Skin epidermis (tissue), 12 donors: ENCODE data around the gene TBCC.
A peak's percentile ranks its signal among the peaks of the same experiment; 100 is the strongest.
"Not testable (repeated sequence)": the region's sequence is repeated elsewhere in the genome, so short reads cannot be mapped to it uniquely, and the experiment has no call there.

Experiments used
- H3K27ac ChIP-seq, 21 experiments: fragments of 200-600 bp; sonication (generic) in 11 of 21; one replicate each; pipeline ENCODE4 v1.5.0; 2020; ENCODE audit warnings: mild to moderate bottlenecking in 3 of 21, inconsistent platforms in 2 of 21, moderate library complexity in 2 of 21
- H3K4me3 ChIP-seq, 7 experiments: fragments of 200-600 bp; sonication (generic) in 2 of 7; one replicate each; pipeline ENCODE4 v1.5.0; 2020; ENCODE audit warnings: inconsistent platforms in 2 of 7, mild to moderate bottlenecking in 2 of 7, moderate library complexity in 1 of 7

TBCC gene

DNA sequence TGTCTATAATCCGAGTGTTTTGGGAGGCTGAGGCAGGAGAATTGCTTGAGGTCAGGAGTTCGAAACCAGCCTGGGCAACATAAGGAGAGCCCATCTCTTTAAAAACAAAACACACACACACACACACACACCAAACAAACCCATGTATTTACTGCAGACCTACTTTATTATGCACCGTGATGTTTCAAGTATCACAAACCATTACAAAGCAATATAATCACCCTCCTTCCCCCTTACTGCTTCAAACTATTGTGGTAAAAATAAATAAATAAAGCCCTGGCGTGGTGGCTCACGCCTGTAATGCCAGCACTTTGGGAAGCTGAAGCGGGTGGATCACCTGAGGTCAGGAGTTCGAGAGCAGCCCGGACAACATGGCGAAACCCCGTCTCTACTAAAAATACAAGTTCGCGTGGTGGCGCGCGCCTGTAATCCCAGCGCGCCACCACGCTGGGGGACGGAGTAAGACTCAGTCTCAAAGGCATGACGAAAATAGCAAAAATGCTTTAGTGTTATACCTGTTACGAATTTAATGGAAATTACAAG lies 1.5 kb downstream of the TBCC start:
- peak overlapping the region in 3 of 21 experiments; percentile 37 to 98 (median 93) for H3K27ac ChIP-seq
- H3K4me3 ChIP-seq: peak overlapping the region; percentile 72 to 100 (median 96)

DNA sequence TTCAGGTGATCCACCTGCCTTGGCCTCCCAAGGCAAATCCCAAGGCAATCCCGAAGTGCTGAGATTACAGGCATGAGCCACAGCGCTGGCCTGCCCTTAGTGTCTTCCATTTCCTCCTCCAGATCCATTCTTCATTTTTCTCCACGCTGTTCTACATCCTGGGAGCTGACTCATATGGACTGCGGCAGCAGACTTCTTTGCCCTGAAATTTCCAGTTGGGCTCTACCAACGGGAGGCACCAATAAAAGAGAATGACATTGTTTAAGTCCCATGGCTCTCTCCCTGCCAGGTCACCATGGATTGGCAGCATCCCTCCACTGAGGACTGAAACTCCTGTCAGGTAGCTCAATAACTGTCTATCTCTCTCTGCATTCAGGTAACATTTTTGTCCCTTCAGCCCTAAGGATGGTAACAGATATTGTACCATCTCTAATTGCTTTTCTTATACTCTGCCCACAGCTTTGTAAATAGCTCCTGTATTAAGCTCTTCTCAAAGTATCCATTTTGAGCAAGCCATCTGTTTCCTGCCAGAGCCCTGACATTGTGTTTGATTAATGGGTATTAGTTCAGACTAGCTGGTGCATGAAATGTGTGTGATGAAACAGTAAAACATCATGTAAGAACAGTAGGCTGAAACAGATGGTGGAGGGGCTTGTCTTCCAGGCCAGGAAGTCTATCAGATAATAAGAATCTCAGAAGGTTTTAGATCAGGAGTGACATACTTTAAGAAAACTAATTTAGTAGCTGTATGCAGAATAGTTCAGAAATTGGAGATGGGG lies 3.6 kb downstream of the TBCC start:
- Histone ChIP-seq H3K27ac (peak overlapping the region in 7 of 21 experiments; percentile 8 to 53 (median 20)), H3K4me3 (no peak overlapping the region)

DNA sequence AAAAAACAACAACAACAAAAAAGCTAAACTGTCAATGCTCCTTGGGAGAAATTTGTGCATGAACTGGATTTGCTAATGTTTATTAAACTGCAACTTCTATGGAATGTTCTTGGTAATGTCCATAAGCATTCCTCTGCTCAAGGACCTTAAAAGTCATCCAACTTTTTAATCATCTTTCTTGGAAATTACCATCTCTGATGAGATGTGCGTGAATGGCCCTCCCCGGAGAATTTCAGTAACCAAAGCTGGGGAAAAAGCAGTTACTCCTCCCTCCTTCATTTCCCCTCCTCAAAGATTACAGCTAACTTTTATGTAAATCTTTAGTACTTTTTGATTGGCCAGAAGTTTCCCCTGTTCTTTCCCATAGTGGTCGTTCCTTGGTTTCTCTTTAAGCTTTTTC lies 5.2 kb downstream of the TBCC start:
- H3K4me3 ChIP-seq: no peak overlapping the region
- peak overlapping the region in 1 of 21 experiments; percentile 9 for H3K27ac ChIP-seq

DNA sequence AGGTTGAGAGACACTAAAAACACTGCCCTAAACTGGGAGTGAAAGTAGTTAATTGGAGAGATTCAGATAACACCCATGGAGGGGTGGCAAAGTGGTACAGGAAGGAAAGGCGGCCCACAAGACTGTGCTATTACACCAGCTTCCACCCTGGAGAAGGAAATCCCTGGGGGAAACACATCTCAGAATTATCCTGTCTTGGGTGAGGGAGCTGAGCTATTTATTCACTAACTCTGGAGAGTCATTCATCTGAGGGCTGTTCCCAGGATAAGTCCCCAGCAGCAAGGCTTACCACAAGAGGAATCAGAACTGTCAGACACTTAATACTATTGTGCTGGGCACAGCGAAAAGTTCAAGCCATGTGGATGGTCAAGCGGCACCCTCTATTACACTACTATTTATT lies 9.9 kb downstream of the TBCC start:
- Histone ChIP-seq H3K4me3 (no peak overlapping the region), H3K27ac (no peak overlapping the region)

DNA sequence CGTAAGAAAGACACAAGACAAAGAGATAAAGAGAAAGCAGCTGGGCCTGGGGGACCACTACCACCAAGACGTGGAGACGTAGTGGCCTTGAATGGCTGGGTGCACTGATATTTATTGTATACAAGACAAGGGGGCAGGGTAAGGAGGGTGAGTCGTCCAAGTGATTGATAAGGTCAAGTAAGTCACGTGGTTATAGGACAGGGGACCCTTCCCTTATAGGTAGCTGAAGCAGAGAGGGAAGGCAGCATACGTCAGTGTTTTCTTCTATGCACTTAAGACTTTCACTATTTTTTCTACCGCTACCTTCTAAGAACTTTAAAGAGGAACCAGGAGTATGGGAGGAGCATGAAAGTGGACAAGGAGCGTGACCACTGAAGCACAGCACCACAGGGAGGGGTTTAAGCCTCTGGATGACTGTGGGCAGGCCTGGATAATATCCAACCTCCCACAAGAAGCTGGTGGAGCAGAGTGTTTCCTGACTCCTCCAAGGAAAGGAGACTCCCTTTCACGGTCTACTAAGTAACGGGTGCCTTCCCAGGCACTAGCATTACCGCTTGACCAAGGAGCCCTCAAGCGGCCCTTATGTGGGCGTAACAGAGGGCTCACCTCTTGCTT lies 11.9 kb downstream of the TBCC start:
- not testable (repeated sequence) for H3K27ac ChIP-seq, H3K4me3 ChIP-seq

DNA sequence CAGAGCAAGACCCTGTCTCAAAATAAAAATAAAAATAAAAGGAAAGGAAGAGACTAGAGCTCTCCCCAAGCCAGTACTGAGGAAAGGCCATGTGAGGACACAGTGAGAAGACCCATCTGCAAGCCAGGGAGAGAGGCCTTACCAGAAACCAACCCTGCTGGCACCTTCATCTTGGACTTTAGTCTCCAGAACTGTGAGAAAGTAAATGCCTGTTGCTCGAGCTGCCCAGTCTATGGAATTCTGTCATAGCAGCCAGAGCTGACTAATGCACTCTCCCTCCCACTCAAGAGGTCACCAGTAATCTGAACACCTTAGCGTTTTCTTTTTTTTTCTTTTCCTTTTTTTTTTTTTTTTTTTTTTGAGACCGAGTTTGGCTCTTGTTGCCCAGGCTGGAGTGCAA lies 16.2 kb downstream of the TBCC start:
- no peak overlapping the region for H3K4me3 ChIP-seq
- no peak overlapping the region for H3K27ac ChIP-seq

DNA sequence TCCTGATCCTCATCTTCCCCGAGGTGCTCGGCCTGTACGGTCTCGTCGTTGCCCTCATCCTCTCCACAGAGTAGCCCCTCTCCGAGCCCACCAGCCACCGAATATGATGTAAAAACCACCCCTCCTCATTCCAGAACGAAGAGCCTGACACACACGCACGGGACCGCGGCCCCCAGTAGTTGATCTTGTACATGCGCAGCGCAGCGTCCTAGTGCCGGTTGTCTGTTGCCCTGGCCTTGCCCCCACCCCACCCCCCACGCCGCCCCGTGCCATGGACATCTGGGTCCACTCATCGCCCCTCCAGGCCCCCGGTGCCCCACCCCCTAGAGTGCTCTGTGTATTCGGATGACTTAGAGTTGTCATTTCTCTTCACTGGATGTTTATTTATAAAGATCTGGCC lies 18.3 kb downstream of the TBCC start:
- Histone ChIP-seq H3K4me3 (peak overlapping the region in 4 of 7 experiments; percentile 41 to 53 (median 50)), H3K27ac (peak overlapping the region in 13 of 21 experiments; percentile 48 to 86 (median 70))

DNA sequence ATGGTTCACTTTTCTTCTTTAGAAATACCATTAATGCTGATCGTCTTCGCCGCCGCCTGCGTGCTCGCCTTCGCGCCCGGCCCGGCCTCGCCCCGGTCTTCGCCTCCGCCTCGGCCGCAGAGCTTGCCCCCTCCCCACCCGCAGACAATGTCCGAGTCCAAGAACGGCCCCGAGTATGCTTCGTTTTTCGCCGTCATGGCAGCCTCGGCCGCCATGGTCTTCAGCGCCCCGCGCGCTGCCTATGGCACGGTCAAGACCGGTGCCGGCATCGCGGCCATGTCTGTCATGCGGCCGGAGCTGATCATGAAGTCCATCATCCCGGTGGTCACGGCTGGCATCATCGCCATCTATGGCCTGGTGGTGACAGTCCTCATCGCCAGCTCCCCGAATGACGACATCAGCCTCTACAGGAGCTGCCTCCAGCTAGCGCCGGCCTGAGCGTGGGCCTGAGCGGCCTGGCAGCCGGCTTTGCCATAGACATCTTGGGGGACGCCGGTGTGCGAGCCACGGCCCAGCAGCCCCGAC lies 18.8 kb downstream of the TBCC start:
- H3K4me3 ChIP-seq: peak overlapping the region; percentile 38 to 53 (median 41)
- H3K27ac ChIP-seq: peak overlapping the region in 19 of 21 experiments; percentile 0 to 86 (median 70)

DNA sequence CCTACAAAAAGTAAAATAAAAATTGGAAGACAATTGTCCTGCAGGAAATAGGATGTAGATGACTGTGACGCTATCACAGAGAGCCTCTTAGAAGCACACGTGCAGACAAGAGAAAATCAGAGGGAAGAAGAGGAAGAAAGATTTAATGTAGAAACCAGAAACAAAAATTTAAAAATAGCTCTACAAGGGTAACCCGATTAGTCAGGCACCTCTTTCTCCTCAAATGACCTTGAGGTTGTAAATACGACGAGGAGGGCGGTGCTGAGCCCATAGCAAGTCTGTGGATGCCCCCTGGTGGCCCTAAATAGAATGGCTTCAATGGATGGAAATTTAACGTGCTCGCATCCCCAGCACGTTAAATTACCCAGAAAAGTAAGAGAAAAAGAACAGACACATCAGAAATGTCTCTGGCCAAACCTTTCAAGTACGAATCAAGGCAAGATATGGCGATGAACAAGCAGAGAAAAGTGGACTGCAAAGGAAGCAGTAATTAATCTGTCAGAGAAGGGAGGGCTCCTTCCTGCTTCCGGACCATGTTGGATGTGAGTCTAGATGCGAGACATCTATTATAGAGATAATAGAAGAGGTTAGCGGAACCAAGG lies 19.3 kb downstream of the TBCC start:
- H3K27ac ChIP-seq: peak overlapping the region in 19 of 21 experiments; percentile 0 to 86 (median 70)
- H3K4me3 ChIP-seq: peak overlapping the region; percentile 38 to 53 (median 41)

DNA sequence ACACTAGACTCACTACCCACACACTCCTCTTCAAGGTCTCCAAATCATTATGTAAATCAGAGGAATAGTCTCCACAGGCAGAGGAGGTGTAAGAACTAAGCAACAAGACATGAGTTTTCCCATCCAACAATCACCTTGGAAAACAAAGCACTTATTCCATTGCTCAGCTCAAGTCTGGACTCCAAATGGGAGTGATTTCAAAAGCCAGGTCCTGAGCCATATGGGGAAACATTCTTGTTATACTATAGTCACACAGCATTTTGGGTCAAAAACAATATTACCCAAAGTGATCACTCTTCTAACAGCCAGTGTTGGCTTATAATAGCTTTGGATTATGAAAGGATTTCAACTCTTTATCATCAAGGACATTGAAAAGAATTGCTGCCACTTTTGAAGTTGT lies 19.9 kb downstream of the TBCC start:
- no peak overlapping the region for H3K4me3 ChIP-seq
- peak overlapping the region in 15 of 21 experiments; percentile 42 to 86 (median 70) for H3K27ac ChIP-seq

DNA sequence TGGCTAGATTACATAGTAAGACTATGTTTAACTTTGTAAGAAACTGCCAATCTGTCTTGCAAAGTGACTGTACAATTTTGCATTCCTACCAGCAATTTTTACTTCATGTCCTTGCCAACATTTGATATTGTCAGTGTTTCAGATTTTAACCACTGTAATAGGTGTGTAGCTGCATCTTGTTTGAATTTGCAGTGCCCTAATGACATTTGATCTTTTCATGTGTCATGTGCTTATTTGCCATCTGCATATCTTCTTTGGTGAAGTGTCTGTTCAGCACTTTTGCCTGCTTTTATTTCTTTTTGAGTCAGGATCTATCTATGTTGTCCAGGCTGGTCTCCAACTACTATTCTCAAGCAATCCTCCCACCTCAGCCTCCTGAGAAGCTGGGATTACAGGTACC lies 21.1 kb downstream of the TBCC start:
- no peak overlapping the region for H3K4me3 ChIP-seq
- H3K27ac ChIP-seq: no peak overlapping the region

DNA sequence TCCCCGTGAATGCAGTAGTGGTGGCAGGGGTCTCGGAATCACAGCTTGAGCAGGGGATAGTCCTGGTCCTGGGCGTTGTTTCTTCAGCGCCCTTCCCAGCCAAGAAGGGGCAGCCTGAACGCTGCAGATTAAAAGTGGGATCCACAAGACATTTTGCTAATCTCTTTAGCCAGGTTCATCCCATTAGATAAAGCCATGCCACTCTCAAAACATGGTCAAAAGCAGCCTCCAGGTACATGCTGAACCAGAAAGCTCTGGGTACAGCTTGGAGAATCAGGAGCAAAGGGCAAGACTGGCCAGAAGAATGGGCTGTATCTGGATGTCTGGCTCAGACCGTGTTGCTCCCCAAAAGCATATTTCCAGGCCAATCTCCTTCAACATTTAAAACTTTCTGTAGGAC lies 23.4 kb downstream of the TBCC start, which contains the start of gene PRPH2:
Gene PRPH2 (minus strand): TSS at position 101 of the 400 bp plus-strand sequence. CDS start 263 bp downstream, outside the sequence.
- H3K4me3 ChIP-seq: no peak within 1 kb of the TSS
- H3K27ac ChIP-seq: no peak within 1 kb of the TSS

DNA sequence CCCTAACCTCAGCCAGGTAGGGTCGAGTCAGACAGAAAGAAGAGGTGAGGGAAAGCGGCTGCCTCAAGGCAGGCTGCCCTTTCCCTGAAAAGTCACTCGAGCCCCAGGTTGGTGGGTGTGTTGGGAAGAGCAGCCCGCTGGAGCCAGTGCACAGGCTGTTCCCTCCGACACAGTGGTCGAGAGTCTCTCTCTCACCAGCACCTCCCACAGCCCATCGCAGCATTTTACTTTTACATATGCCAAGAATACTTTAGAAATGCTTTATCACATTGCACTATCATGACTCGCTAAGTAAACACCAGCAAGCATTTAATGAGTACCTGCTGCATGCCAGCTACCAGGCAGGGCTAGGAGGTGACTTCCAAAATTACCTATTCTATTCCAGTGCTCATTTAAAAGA lies 25.2 kb downstream of the TBCC start:
- Histone ChIP-seq H3K27ac (no peak overlapping the region), H3K4me3 (no peak overlapping the region)

DNA sequence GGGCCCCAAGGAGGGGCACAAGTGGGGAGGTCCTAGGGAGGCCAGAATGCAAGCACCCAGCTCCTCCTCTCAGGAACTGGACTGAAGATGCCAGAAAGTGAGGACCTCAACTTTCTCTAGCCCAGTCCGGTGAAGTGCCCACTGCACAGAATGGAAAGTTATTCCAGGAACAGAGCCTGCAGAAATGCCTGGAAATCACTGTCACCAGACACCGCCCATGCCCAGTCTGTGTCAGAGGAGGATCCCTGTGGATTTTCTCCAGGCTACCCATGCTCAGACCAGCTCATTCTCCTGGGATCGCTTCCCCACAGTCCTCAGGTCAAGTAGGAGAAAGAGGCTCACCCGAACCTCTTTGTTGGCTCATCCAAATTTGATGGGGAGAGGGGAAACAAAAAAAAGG lies 30.0 kb downstream of the TBCC start:
- Histone ChIP-seq H3K27ac (no peak overlapping the region), H3K4me3 (no peak overlapping the region)

DNA sequence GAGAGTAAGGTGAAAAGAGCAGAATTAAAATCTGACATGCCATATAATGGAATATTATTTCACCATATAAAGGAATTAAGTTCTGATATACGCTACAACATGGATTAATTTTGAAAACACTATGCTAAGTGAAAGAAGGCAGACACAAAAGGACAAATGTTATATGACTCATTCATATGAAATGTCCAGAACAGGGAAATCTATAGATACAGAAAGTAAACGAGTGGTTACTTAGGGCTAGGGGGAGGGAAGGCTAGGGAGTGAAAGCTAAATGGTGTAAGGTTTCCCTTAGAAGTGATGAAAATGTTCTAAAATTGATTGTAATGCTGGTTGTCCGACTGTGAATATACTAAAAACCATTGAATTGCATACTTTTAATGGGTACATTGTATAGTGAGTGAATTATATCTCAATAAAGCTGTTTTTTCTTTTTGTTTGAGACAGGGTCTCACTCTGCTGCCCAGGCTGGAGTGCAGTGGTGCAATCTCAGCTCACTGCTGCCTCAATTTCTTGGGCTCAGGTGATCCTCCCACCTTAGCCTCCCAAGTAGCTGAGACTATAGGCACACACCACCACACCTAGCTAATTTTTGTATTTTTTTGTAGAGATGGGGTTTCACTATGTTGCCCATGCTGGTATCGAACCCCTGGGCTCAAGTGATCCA lies 31.7 kb downstream of the TBCC start:
- H3K4me3 ChIP-seq: no peak overlapping the region
- no peak overlapping the region for H3K27ac ChIP-seq

DNA sequence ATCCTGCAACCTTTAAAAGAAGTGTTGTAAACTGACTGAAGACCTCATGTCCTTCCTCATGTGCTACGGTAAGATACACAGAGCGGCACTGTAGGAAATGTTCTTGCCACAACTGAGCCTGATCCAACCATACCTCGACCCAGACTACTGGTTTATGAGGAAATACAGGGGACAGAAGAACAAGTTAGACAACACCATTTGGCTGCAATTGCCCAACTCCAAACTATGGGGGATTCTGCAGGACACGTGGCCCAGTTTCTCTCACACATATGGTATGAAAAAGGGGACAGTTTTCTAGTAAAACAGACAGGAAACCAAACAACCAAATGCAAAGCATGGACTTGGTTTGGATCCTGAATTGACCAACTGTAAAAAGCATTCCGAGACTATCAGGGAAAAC lies 34.0 kb downstream of the TBCC start:
- no peak overlapping the region for H3K4me3 ChIP-seq

DNA sequence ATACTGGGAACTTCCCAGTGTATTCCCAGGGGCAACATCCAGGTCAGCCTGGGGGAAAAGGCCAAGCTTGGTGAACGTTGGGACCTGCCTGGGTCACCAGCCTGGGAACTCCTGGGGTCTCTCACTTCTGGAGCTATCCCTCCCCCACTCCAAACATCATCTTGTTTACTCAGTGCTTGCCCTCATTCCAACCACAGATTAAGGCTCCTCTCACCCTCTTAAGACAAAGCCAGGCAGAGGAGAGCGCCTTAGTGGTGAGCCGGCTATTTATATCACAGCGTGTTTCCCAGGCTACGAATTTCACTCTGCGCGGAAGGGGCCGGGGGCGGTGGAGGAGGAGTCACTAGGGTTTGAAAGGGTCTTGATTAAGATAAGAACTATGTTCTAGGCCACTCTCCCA lies 35.6 kb downstream of the TBCC start:
- Histone ChIP-seq H3K27ac (no peak overlapping the region), H3K4me3 (no peak overlapping the region)

More for the DNA sequence above, 34.0 kb downstream of the TBCC start:
- no peak overlapping the region for H3K27ac ChIP-seq

DNA sequence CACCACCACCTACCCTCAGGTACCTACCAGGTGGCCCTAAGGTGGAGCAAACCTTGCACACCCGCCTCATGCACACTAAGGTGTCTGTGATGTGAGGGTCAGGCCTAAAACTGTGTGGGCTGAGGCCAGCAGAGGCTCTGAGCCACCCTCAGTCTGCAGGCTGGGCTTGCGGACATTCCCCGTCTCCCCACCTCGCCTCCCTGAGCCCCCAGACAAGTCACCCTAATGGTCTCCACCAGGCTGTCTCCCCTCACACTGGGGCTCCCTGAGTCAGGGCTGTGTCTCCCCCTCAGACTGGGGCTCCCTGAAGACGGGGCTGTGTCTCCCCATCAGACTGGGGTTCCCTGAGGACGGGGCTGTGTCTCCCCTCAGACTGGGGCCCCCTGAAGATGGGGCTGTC lies 36.0 kb downstream of the TBCC start:
- no peak overlapping the region for H3K27ac ChIP-seq
- no peak overlapping the region for H3K4me3 ChIP-seq

DNA sequence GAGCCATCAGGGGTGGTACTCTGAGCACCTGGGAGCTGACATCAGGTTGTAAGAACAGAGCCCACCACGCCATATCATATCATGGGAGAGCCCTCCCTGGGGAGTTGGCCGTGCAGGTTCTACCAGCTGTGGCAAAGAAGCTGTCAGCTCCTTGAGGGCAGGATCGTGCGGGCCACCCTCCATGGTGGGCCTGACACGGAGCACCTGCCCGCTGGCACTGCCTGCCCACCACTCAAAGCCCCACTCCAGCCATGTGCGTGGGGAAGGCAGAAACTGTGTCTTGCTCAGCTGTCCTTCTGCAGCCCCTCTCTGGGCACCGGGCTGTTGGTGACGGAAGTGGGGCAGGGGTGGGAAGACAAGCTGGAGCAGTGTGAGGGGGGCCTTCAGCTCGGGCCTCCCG lies 37.8 kb downstream of the TBCC start:
- no peak overlapping the region for H3K4me3 ChIP-seq
- no peak overlapping the region for H3K27ac ChIP-seq

DNA sequence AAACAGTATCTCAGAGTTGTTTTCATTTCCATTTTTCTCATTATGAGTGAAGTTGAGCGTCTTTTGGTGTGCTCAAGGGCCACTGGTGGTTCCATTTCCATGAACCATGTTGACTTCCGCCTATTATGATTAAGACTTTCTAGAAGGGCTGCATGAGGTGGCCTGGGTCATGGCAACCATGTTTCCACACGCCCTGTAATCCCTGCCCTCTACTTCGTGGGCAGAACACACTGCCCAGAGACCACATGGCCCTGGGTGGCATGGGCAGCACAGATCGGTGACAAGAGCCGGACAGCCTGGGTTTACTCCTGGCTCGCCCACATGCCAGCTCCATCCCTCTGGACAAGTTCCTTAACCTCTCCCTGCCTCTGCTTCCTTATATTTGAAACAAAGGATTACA lies 38.3 kb downstream of the TBCC start:
- Histone ChIP-seq H3K27ac (no peak overlapping the region), H3K4me3 (no peak overlapping the region)
